ENCODE data around the gene SUPT4H1. TPM values are rescaled to one million over a fixed set of nuclear protein-coding genes. Genes with fewer than 3 reads are reported as not detected.

The SUPT4H1 gene
- polyA plus RNA-seq, 1 donor (not counting 4 experiments of a cell fraction or from before 2014, with no cell fraction given) = 206 TPM

DNA sequence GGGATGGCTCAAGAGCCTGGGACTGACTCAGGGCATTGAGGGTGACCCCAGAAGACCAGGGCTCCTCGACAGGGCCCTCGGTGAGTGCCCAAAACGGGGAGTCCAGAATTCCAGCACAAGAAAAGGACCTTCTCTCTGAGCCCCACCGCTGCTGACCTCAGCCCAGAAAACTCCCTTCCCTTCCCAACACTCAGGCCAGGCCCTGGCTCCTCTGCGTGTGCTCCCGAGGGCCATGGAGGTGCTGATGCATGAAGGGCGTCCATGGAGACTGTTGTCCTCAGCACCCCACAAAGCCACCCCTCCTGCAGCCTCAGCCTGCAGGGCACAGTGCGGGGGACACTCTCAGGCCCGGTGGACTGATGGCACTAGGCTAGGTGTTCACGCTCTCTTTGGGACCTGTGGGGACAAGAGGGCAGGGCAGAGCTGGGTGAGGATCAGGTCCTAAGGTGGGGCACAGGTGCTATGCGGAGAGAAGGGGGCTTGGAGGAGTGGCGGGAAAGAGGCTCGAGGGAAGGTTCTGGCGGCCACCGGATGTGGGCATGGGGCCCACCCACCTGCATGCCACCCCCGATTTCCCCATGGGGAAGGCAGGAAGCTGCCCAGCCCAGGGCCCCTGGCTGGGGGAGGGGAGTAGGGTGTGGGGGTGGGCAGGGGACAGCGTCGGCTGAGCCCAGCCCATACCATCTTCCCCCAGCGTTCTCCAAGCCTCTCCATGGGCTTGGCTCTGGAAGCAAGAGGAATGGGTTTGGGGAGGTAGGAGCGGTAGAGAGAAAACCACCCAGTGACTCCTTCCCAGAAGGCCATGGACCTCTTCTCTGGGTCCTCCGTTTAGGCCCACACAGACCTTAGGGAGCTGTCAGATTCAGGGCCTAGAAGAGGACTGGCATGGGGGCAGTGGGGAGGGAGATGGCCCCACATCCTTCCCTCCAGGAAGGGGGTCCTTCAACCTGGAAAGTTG, 18.9 kb downstream of the SUPT4H1 start:
- Histone ChIP-seq H2AFZ (ENCODE audit: control insufficient read depth, low read length) (no peak overlapping the region), H3K79me2 (ENCODE audit: control insufficient read depth, insufficient read depth, low read length) (no peaks in the 10 kb centered on the region), H3K9me3 (ENCODE audit: control insufficient read depth, low read depth, low read length) (no peaks in the 10 kb centered on the region), H4K20me1 (ENCODE audit: control insufficient read depth, extremely low read depth, insufficient read depth, low read length) (no peaks in the 10 kb centered on the region), H3K4me1 (ENCODE audit: control insufficient read depth, extremely low read depth, insufficient read depth, low read length) (peaks cover 16% of the 10 kb centered on the region), H3K27me3 (ENCODE audit: control insufficient read depth, extremely low read depth, insufficient read depth, low read length) (peaks cover 9% of the 10 kb centered on the region), H3K9me1 (ENCODE audit: control insufficient read depth, extremely low read depth, insufficient read depth, low read length) (no peaks in the 10 kb centered on the region), H3K36me3 (ENCODE audit: control insufficient read depth in 2 of 2, extremely low read depth in 1 of 2, insufficient read depth in 2 of 2, low read length in 2 of 2) (no peaks in the 10 kb centered on the region), H3K4me3 (ENCODE audit: control insufficient read depth in 2 of 3, extremely low read depth in 1 of 3, insufficient read depth in 2 of 3, low read depth in 1 of 3, low read length in 3 of 3) (no peak overlapping the region), H3K9ac (ENCODE audit: control insufficient read depth, extremely low read depth, insufficient read depth, low read length) (no peak overlapping the region), H3K27ac (ENCODE audit: control insufficient read depth, insufficient read depth, low read length) (no peak overlapping the region), H3K4me2 (ENCODE audit: control insufficient read depth, extremely low read depth, insufficient read depth, low read depth, low read length) (no peak overlapping the region)
- no peak for TF ChIP-seq CTCF (optimal IDR thresholded peaks at IDR 0.05 in 1 of 3, IDR thresholded peaks at IDR 0.05 in 1 of 3, conservative IDR thresholded peaks at IDR 0.05 in 1 of 3; ENCODE audit: extremely low read depth in 1 of 3, insufficient read depth in 2 of 3, low read length in 3 of 3)
- no peak for TF ChIP-seq EZH2 (IDR thresholded peaks at IDR 0.05; ENCODE audit: low read length)
- DNase-seq (ENCODE audit: low read depth, low spot score) = no peak
- no peak for FAIRE-seq
- dilution Hi-C loops (cut with MboI; ENCODE audit: extremely low pct_ligation_motif_present, low sequenced_read_pairs) = no loop called here

DNA sequence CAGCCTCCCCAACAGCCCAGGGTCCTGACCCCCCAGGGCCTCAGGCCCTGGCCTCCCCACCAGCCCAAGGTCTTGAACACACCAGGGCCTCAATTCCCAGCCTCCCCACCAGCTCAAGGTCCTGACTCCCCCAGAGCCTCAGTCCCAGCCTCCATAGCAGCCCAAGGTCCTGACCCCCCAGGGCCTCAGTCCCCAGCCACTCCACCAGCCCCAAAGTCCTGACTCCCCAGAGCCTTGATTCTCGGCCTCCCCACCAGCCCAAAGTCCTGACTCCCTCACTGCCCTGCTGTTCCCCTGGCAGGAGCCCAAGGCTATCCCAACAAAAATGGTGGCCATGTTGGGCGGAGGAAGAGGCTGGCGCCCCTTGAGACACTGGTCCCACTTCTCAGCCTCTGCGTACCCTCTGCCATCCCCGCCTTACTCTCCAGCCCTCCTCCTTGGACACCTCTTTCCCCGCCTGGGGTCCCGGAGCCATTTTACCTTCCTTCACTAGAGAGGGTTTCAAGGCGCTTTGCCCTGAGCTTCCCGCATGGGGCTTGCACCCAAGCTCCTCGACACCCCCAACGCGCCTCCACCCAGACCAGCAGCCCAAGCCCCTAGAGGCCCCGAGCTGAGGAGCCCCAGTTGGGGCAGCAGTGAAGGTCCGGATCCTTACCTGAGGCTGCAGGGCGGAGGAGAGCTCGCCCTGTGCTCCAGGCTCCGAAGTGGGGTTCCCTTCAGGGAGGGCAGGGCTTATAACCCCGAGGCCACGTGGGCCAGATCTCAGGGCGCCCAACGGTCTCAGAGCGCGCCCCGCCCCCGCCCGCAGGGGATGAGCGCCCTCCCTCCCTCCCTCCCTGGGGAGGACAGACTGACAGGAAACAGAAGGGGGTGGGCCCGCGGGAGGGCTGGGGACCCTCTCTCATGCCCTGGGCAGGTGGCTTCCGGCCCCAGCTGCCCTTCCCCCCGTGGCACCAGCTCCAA, 19.9 kb downstream of the SUPT4H1 start:
- Histone ChIP-seq H3K4me2 (ENCODE audit: control insufficient read depth, extremely low read depth, insufficient read depth, low read depth, low read length) (no peak overlapping the region), H3K27ac (ENCODE audit: control insufficient read depth, insufficient read depth, low read length) (no peak overlapping the region), H3K79me2 (ENCODE audit: control insufficient read depth, insufficient read depth, low read length) (no peaks in the 10 kb centered on the region), H2AFZ (ENCODE audit: control insufficient read depth, low read length) (no peak overlapping the region), H3K27me3 (ENCODE audit: control insufficient read depth, extremely low read depth, insufficient read depth, low read length) (peaks cover 17% of the 10 kb centered on the region), H4K20me1 (ENCODE audit: control insufficient read depth, extremely low read depth, insufficient read depth, low read length) (no peaks in the 10 kb centered on the region), H3K4me1 (ENCODE audit: control insufficient read depth, extremely low read depth, insufficient read depth, low read length) (peaks cover 16% of the 10 kb centered on the region), H3K9me3 (ENCODE audit: control insufficient read depth, low read depth, low read length) (no peaks in the 10 kb centered on the region), H3K9ac (ENCODE audit: control insufficient read depth, extremely low read depth, insufficient read depth, low read length) (no peak overlapping the region), H3K36me3 (ENCODE audit: control insufficient read depth in 2 of 2, extremely low read depth in 1 of 2, insufficient read depth in 2 of 2, low read length in 2 of 2) (no peaks in the 10 kb centered on the region), H3K9me1 (ENCODE audit: control insufficient read depth, extremely low read depth, insufficient read depth, low read length) (no peaks in the 10 kb centered on the region), H3K4me3 (ENCODE audit: control insufficient read depth in 2 of 3, extremely low read depth in 1 of 3, insufficient read depth in 2 of 3, low read depth in 1 of 3, low read length in 3 of 3) (no peak overlapping the region)
- DNase-seq (ENCODE audit: low read depth, low spot score) = no peak
- dilution Hi-C loops (cut with MboI; ENCODE audit: extremely low pct_ligation_motif_present, low sequenced_read_pairs) = no loop called here
- FAIRE-seq = no peak
- no peak for TF ChIP-seq EZH2 (IDR thresholded peaks at IDR 0.05; ENCODE audit: low read length)
- TF ChIP-seq CTCF (optimal IDR thresholded peaks at IDR 0.05 in 1 of 3, IDR thresholded peaks at IDR 0.05 in 1 of 3, conservative IDR thresholded peaks at IDR 0.05 in 1 of 3; ENCODE audit: extremely low read depth in 1 of 3, insufficient read depth in 2 of 3, low read length in 3 of 3) = no peak
